ENCODE results near the gene DGCR2. TPM values are rescaled to one million over a fixed set of nuclear protein-coding genes. Genes with fewer than 3 reads are reported as not detected.

DGCR2 gene
- total RNA-seq, 1 donor from 2014 or later: 68.7 TPM

- Mint-ChIP-seq H3K36me3 (ENCODE audit: unreplicated experiment) (no peaks in the 10 kb centered on the region), H3K4me3 (ENCODE audit: unreplicated experiment) (peak overlapping the region; percentile 6), H3K27ac (ENCODE audit: unreplicated experiment) (no peak overlapping the region), H3K27me3 (ENCODE audit: unreplicated experiment) (peaks cover 10% of the 10 kb centered on the region), H3K9me3 (ENCODE audit: unreplicated experiment) (peaks cover 11% of the 10 kb centered on the region), H3K4me1 (ENCODE audit: low read depth, unreplicated experiment) (peaks cover 37% of the 10 kb centered on the region)
- no peak for TF ChIP-seq CTCF (IDR thresholded peaks at IDR 0.05; ENCODE audit: partially characterized antibody, unreplicated experiment)
- no peak for DNase-seq
These were observed 15.1 kb downstream of the DGCR2 start for GRCh38 chr22:19106886-19107729.

- Mint-ChIP-seq H3K27me3 (ENCODE audit: unreplicated experiment) (peaks cover 10% of the 10 kb centered on the region), H3K27ac (ENCODE audit: unreplicated experiment) (peak overlapping the region; percentile 78), H3K36me3 (ENCODE audit: unreplicated experiment) (no peaks in the 10 kb centered on the region), H3K4me1 (ENCODE audit: low read depth, unreplicated experiment) (peaks cover 32% of the 10 kb centered on the region), H3K4me3 (ENCODE audit: unreplicated experiment) (no peak overlapping the region), H3K9me3 (ENCODE audit: unreplicated experiment) (peaks cover 9% of the 10 kb centered on the region)
- no peak for TF ChIP-seq CTCF (IDR thresholded peaks at IDR 0.05; ENCODE audit: partially characterized antibody, unreplicated experiment)
- DNase-seq: peak; percentile 57
These were observed 16.1 kb downstream of the DGCR2 start for GRCh38 chr22:19105867-19106802.

DNA sequence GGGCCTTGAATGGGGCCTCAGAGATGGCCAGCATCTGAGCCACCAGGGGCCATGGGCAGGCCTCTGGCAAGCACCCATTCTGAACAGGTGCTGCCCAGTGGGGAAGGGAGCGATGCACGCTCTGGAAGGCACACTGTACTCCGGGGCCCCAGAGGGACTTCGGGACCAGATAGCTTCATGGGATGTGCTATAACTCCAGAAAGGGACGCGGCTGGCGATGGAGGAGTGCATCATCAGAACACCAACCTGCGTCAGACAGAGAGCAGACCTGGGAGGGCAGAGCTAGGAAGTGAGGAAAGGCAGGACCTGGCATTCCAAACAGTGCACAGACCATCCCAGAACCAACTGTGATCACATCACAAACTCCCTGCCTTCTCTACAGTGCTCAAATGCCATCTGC lies 16.8 kb downstream of the DGCR2 start:
- Mint-ChIP-seq H3K27me3 (ENCODE audit: unreplicated experiment) (peaks cover 11% of the 10 kb centered on the region), H3K4me1 (ENCODE audit: low read depth, unreplicated experiment) (peaks cover 29% of the 10 kb centered on the region), H3K36me3 (ENCODE audit: unreplicated experiment) (no peaks in the 10 kb centered on the region), H3K9me3 (ENCODE audit: unreplicated experiment) (peaks cover 9% of the 10 kb centered on the region), H3K4me3 (ENCODE audit: unreplicated experiment) (no peak overlapping the region), H3K27ac (ENCODE audit: unreplicated experiment) (peak overlapping the region; percentile 55)
- TF ChIP-seq CTCF (IDR thresholded peaks at IDR 0.05; ENCODE audit: partially characterized antibody, unreplicated experiment): no peak
- DNase-seq: no peak

GRCh38 chr22:19103880-19104821 lies 18.1 kb downstream of the DGCR2 start:
- Mint-ChIP-seq H3K4me1 (ENCODE audit: low read depth, unreplicated experiment) (peaks cover 25% of the 10 kb centered on the region), H3K4me3 (ENCODE audit: unreplicated experiment) (peak overlapping the region; percentile 67), H3K27me3 (ENCODE audit: unreplicated experiment) (peaks cover 11% of the 10 kb centered on the region), H3K27ac (ENCODE audit: unreplicated experiment) (peak overlapping the region; percentile 95), H3K9me3 (ENCODE audit: unreplicated experiment) (peaks cover 9% of the 10 kb centered on the region), H3K36me3 (ENCODE audit: unreplicated experiment) (no peaks in the 10 kb centered on the region)
- TF ChIP-seq CTCF (IDR thresholded peaks at IDR 0.05; ENCODE audit: partially characterized antibody, unreplicated experiment): no peak
- DNase-seq: peak; percentile 44

Measured in glutamatergic neuron (in vitro differentiated cells).